K562 (cell line): ENCODE results near the gene CCDC174. TPM values are rescaled to one million over a fixed set of nuclear protein-coding genes. Genes with fewer than 3 reads are reported as not detected.

Experiments used
- CBX1 ChIP-seq: sonication (generic); IDR thresholded peaks from 2 replicates; pipeline ENCODE4 v1.6.1; 2016; ENCODE audit warnings: antibody characterized with exemption, low read depth, mild to moderate bottlenecking
- CBX5 ChIP-seq: IDR thresholded peaks from 2 replicates; pipeline ENCODE4 v1.6.1; 2014; ENCODE audit warnings: low read depth, borderline replicate concordance
- CREB1 ChIP-seq, 2 experiments: sonication (generic) in 1 of 2; formaldehyde crosslinking in 1 of 2; IDR thresholded peaks; 2 replicates each; pipeline versions ENCODE4 v1.6.1 to v1.8.0; 2012 to 2022; ENCODE audit warnings: inconsistent platforms in 1 of 2, mild to moderate bottlenecking in 1 of 2, missing genetic modification reagents in 1 of 2, moderate library complexity in 1 of 2
- DACH1 ChIP-seq: fragments of 450-650 bp; IDR thresholded peaks from 2 replicates; pipeline ENCODE4 v1.6.1; 2018; ENCODE audit not compliant: partially characterized antibody
- DIDO1 ChIP-seq: fragments of 450-650 bp; IDR thresholded peaks from 2 replicates; pipeline ENCODE4 v1.6.1; 2016; ENCODE audit warnings: low read depth, missing biosample characterization, missing genetic modification characterization
- E2F1 ChIP-seq: sonication (generic); formaldehyde crosslinking; IDR thresholded peaks from 2 replicates; pipeline ENCODE4 v1.8.1; 2023; ENCODE audit warnings: mild to moderate bottlenecking, missing genetic modification reagents, moderate library complexity
- HMGN3 ChIP-seq: IDR thresholded peaks from 2 replicates; pipeline ENCODE4 v1.6.1; 2011; ENCODE audit warnings: borderline replicate concordance, low read depth, mild to moderate bottlenecking, mixed read lengths, low read length; ENCODE audit not compliant: insufficient read length; ENCODE audit errors: extremely low read depth
- MAZ ChIP-seq, 2 experiments: fragments of 450-650 bp in 1 of 2; sonication (generic) in 1 of 2; formaldehyde crosslinking; IDR thresholded peaks in 1 of 2; conservative IDR thresholded peaks in 1 of 2; 2 replicates each; pipeline versions ENCODE4 v1.4.0 to v1.5.0; 2020; ENCODE audit warnings: mild to moderate bottlenecking in 1 of 2, missing genetic modification reagents in 1 of 2
- MXD1 ChIP-seq: fragments of 250-450 bp; sonication (Bioruptor Pico); IDR thresholded peaks from 2 replicates; pipeline ENCODE4 v1.8.0; 2021; ENCODE audit warnings: borderline replicate concordance, mild to moderate bottlenecking, moderate library complexity; ENCODE audit not compliant: poor library complexity, severe bottlenecking
- NCOA6 ChIP-seq: fragments of 450-650 bp; IDR thresholded peaks from 2 replicates; pipeline ENCODE4 v1.6.1; 2017; ENCODE audit warnings: mild to moderate bottlenecking
- NR2F6 ChIP-seq: fragments of 450-650 bp; formaldehyde crosslinking; IDR thresholded peaks from 2 replicates; pipeline ENCODE4 v1.4.0; 2020; ENCODE audit warnings: mild to moderate bottlenecking
- PTRF ChIP-seq: fragments of 450-650 bp; IDR thresholded peaks from 2 replicates; pipeline ENCODE4 v1.6.1; 2016; ENCODE audit warnings: mild to moderate bottlenecking, missing genetic modification characterization, missing compliant biosample characterization
- SAP30 ChIP-seq: fragments of 200-600 bp; sonication (generic); IDR thresholded peaks from 2 replicates; pipeline ENCODE4 v1.6.1; 2012; ENCODE audit warnings: borderline replicate concordance, low read depth, mild to moderate bottlenecking, moderate library complexity, low read length, control low read depth, inconsistent platforms; ENCODE audit not compliant: insufficient read depth, poor library complexity, severe bottlenecking
- SETDB1 ChIP-seq: IDR thresholded peaks from one replicate; pipeline ENCODE4 v1.6.1; 2012; ENCODE audit warnings: low read length, control low read depth, inconsistent platforms
- SIN3A ChIP-seq, 2 experiments: fragments of 150-350 bp in 1 of 2; IDR thresholded peaks; 2 replicates each; pipeline ENCODE4 v1.6.1; 2011 to 2016; ENCODE audit warnings: borderline replicate concordance in 2 of 2, low read depth in 2 of 2, low read length in 2 of 2, mild to moderate bottlenecking in 2 of 2, moderate library complexity in 2 of 2; ENCODE audit not compliant: control insufficient read depth in 1 of 2
- ZFP1 ChIP-seq: fragments of 450-650 bp; formaldehyde crosslinking; IDR thresholded peaks from 2 replicates; pipeline ENCODE4 v1.4.0; 2020; ENCODE audit warnings: mild to moderate bottlenecking, mixed read lengths
- ZNF3 ChIP-seq: fragments of 250-450 bp; sonication (Bioruptor Pico); IDR thresholded peaks from 2 replicates; pipeline ENCODE4 v1.5.0; 2021; ENCODE audit warnings: mild to moderate bottlenecking, moderate library complexity
- ZNF316 ChIP-seq: fragments of 450-650 bp; IDR thresholded peaks from 2 replicates; pipeline ENCODE4 v1.6.1; 2016
- ZNF780A ChIP-seq: fragments of 250-450 bp; sonication (Bioruptor Pico); IDR thresholded peaks from 2 replicates; pipeline ENCODE4 v1.5.0; 2021; ENCODE audit warnings: mild to moderate bottlenecking
- polyA plus RNA-seq, 8 experiments: library from polyadenylated mRNA; depleted of rRNA in 4 of 8; stranded (reverse) in 5 of 8; unstranded in 3 of 8; fragments of >200 nt; fragmentation: Nextera tagmentation in 2 of 8; fragmentation: Illumina TruSeq in 1 of 8; extraction: Ambion mirVana in 2 of 8; extraction: Trizol in 1 of 8; gene quantifications; 2 replicates each; pipeline versions ENCODE4 v1.2.1 to v1.2.3, GENCODE V29; 2011 to 2014; ENCODE audit warnings: inconsistent platforms in 1 of 8, missing spikeins in 1 of 8
- total RNA-seq, 7 experiments: library from RNA; depleted of rRNA in 6 of 7; stranded (reverse); fragments of >200 nt in 6 of 7; fragmentation: Illumina TruSeq in 2 of 7; extraction: Trizol in 2 of 7; gene quantifications; 2 replicates each; pipeline versions ENCODE4 v1.2.1 to v1.2.3, GENCODE V29; 2011 to 2021; ENCODE audit warnings: low replicate concordance in 1 of 7
- TF ChIP-seq, protein P1 (sequence below), 2 experiments: fragments of 250-450 bp in 1 of 2; fragments of 450-650 bp in 1 of 2; sonication (Bioruptor Pico) in 1 of 2; IDR thresholded peaks; 2 replicates each; pipeline versions ENCODE4 v1.6.1 to v1.8.0; 2016 to 2021; ENCODE audit warnings: mild to moderate bottlenecking in 2 of 2, moderate library complexity in 2 of 2, missing compliant biosample characterization in 1 of 2, missing genetic modification characterization in 1 of 2

CCDC174 gene
- total and polyA plus RNA-seq, 9 of the 15 experiments (the other 6 are each of a cell fraction or from before 2014, with no cell fraction given) = 7.4 to 41.0 (median 28.5) TPM

DNA sequence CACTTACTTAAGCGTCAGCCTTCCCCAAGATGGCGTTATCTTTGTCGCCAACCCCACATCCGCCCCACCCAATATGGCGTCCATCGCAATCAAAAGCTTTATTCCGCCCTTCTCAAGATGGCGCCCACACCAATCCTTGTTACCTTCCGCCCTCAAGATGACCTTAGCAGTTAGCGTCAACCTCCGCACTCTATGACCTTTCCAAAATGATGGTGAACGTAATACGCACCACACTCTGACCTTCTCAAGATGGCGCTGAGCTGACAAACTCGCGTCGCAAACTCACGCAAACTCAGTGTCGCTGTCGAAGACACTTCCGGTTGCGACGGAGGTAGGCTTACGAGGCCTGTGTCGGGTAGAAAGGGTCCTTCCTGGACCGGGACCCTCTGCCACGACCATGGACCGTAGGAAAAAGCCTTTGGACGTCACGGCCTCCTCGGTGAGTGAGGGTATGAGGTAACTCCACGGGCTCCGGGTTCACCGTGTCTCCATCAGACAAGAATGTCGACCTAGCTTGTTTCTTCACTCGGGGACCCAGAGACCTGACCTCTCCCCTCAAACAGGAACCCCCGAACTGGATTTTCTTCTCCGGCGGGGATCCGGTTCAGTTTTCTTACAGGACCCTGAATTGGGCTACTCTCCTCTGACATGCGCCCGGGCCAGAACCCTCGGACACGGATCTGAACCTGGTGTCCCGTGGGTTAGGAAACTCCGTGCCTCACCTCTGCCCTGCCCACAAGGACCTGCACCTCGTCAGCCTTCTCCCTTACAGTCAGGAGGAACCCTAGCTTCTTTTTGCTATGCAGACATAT is at the start of gene CCDC174 (continued):
- no peak for TF ChIP-seq HMGN3
- TF ChIP-seq NCOA6 = no peak
- TF ChIP-seq CBX5 = no peak; the same call in 1 of the 2 replicates
- TF ChIP-seq CREB1 (IDR thresholded peaks at IDR 0.05) = peak; percentile 96
- TF ChIP-seq CREB1 (CRISPR knock-in tag; IDR thresholded peaks at IDR 0.05) = peak; percentile 96
- peak in 1 of 2 experiments; percentile 70; a peak in 3 of 4 replicates for TF ChIP-seq MAZ (CRISPR knock-in tag; conservative IDR thresholded peaks at IDR 0.05 in 1 of 2, IDR thresholded peaks at IDR 0.05 in 1 of 2)
- no peak for TF ChIP-seq PTRF (tag)
- TF ChIP-seq ZNF780A (CRISPR knock-in tag) = no peak
- TF ChIP-seq SAP30 = peak; percentile 91
- TF ChIP-seq DIDO1 (tag) = peak; percentile 92; the same call in 1 of the 2 replicates
- TF ChIP-seq, protein P1, sequence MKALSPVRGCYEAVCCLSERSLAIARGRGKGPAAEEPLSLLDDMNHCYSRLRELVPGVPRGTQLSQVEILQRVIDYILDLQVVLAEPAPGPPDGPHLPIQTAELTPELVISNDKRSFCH (CRISPR knock-in tag; IDR thresholded peaks at IDR 0.05) = no peak
- TF ChIP-seq, protein P1 (tag; IDR thresholded peaks at IDR 0.05) = peak; percentile 98
- TF ChIP-seq SETDB1 = peak; percentile 94
- TF ChIP-seq SIN3A (IDR thresholded peaks at IDR 0.05; ENCODE audit: borderline replicate concordance in 2 of 2, control insufficient read depth in 1 of 2, low read depth in 2 of 2, low read length in 2 of 2) = peak; percentile 18 to 77; a peak in 2 of 4 replicates
- no peak; the same call in 1 of the 2 replicates for TF ChIP-seq NR2F6 (CRISPR knock-in tag)
- TF ChIP-seq DACH1 = no peak
- no peak for TF ChIP-seq ZFP1
- TF ChIP-seq MXD1 (CRISPR knock-in tag) = peak; percentile 15
- no peak for TF ChIP-seq ZNF3 (CRISPR knock-in tag)
- no peak for TF ChIP-seq CBX1
- peak; percentile 70 for TF ChIP-seq ZNF316
- no peak for TF ChIP-seq E2F1
